Large intestine (tissue), 3 donors: ENCODE data around the gene ABI3BP. TPM values are rescaled to one million over a fixed set of nuclear protein-coding genes. Genes with fewer than 3 reads are reported as not detected.

ENCODE experiments used
- DNase-seq, 2 donors: peaks; one replicate each; pipeline versions ENCODE4 v3.0.0 to v3.0.0-alpha.2; 2013
- H3K27ac ChIP-seq: one replicate; pipeline ENCODE4 v1.5.1; 2013; ENCODE audit warnings: low read length
- H3K27me3 ChIP-seq: 2 replicates; pipeline ENCODE4 v1.6.1; 2013; ENCODE audit warnings: low read length; ENCODE audit not compliant: control insufficient read depth, insufficient read depth
- H3K36me3 ChIP-seq: 2 replicates; pipeline ENCODE4 v1.6.1; 2013; ENCODE audit warnings: low read length; ENCODE audit not compliant: control insufficient read depth, insufficient read depth
- H3K4me1 ChIP-seq: one replicate; pipeline ENCODE4 v1.6.1; 2013; ENCODE audit warnings: low read length; ENCODE audit not compliant: control insufficient read depth, insufficient read depth
- H3K4me3 ChIP-seq: one replicate; pipeline ENCODE4 v1.5.1; 2013; ENCODE audit warnings: low read length
- H3K9me3 ChIP-seq: one replicate; pipeline ENCODE4 v1.6.1; 2013; ENCODE audit warnings: mild to moderate bottlenecking, low read depth, low read length, moderate library complexity; ENCODE audit not compliant: control insufficient read depth
- WGBS: methylation state at CpG from one replicate; pipeline ENCODE4 v1.1.5; 2013; ENCODE audit warnings: low lambda C conversion rate; ENCODE audit not compliant: insufficient coverage; 5-methylcytosine and 5-hydroxymethylcytosine counted together
- polyA plus RNA-seq: library from polyadenylated mRNA; unstranded; fragments of 120-200 nt; gene quantifications from one replicate; pipeline ENCODE4 v1.2.1, GENCODE V29; 2013

ABI3BP gene
- polyA plus RNA-seq, 1 donor = 75.9 TPM

- Histone ChIP-seq H3K27ac (no peak overlapping the region), H3K4me1 (no peaks in the 10 kb centered on the region), H3K4me3 (no peak overlapping the region), H3K27me3 (no peaks in the 10 kb centered on the region), H3K9me3 (no peaks in the 10 kb centered on the region), H3K36me3 (no peaks in the 10 kb centered on the region)
- no peak for DNase-seq
- WGBS = 14% methylated on average over 1 of the region's 1 CpG
These were observed 99.6 kb downstream of the ABI3BP start for GRCh38 chr3:100893590-100893989.

- WGBS = no CpG with 5 or more reads among the region's 3 CpGs
- no peaks in the 10 kb centered on the region for H3K27me3 ChIP-seq
- no peak overlapping the region for H3K4me3 ChIP-seq
- H3K27ac ChIP-seq = no peak overlapping the region
- H3K9me3 ChIP-seq = no peaks in the 10 kb centered on the region
- no peak for DNase-seq
- no peaks in the 10 kb centered on the region for H3K36me3 ChIP-seq
- no peaks in the 10 kb centered on the region for H3K4me1 ChIP-seq
These were observed 100.1 kb downstream of the ABI3BP start for GRCh38 chr3:100893108-100893507.

DNA sequence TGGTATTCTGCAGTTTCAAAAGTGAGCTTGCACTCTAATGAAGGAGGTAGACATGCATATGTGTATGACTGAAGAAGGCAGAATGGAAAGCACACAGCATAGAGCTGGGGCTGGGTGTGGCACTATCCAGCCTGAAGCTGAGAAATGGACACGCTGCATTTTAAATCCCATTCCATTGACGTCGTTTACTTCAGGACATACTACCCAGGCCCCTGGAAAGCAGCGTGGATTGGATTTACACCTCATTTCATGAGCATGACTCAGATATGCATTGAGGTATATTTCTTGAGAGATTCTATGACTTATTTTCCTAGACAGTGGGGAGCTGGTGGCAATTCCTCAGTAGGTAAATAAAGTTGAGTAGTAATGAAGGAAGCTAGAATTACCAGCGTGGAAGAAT, 101.4 kb downstream of the ABI3BP start:
- WGBS = 100% methylated on average over 1 of the region's 5 CpGs
- no peaks in the 10 kb centered on the region for H3K36me3 ChIP-seq

DNA sequence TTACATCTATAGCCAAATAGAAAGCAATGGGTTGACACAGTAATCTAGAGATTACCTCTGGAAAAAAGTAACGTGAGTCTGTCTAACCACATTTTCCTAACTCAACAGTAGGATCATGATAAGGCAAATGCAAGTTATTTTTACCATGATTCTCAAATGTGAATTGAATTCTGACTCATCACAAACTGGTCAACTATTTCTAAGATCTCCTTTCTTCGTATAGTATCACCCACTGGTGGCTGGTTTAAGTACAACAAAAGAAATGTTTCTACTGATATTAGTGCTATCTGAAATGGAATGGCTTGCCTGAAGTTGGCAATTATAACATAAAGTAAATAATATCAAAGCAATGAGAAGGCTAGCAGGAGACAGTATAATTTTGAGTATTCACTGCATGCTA, 102.2 kb downstream of the ABI3BP start:
- no peak for DNase-seq
- H3K27ac ChIP-seq = no peak overlapping the region
- 69% methylated on average over 2 of the region's 2 CpGs for WGBS

More for the DNA sequence above, 101.4 kb downstream of the ABI3BP start:
- Histone ChIP-seq H3K9me3 (no peaks in the 10 kb centered on the region), H3K4me3 (no peak overlapping the region), H3K27me3 (no peaks in the 10 kb centered on the region), H3K27ac (no peak overlapping the region), H3K4me1 (no peaks in the 10 kb centered on the region)
- DNase-seq = no peak

DNA sequence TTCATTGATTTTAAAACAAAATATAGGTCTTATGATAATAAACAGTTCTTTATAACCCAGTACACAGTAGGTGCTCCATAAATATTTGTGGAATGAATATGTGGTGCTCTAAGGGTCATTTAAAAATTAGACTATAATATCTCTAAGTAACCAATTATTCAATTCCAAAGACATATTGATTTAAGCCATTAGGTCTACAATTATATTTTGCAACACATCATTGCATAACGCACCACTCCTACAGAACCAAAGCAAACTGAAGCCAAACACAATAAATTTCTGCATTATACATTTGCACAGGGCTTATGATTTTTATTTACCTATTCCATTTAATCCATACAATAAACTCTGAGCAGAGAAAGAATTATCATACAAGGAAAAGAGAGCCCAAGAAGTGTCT, 104.3 kb downstream of the ABI3BP start:
- no peaks in the 10 kb centered on the region for H3K9me3 ChIP-seq
- H3K36me3 ChIP-seq = no peaks in the 10 kb centered on the region
- H3K4me1 ChIP-seq = no peaks in the 10 kb centered on the region
- 88% methylated on average over 1 of the region's 1 CpG for WGBS
- H3K4me3 ChIP-seq = no peak overlapping the region
- no peaks in the 10 kb centered on the region for H3K27me3 ChIP-seq
- DNase-seq = no peak
- H3K27ac ChIP-seq = no peak overlapping the region

More for the DNA sequence above, 102.2 kb downstream of the ABI3BP start:
- no peaks in the 10 kb centered on the region for H3K9me3 ChIP-seq
- no peaks in the 10 kb centered on the region for H3K27me3 ChIP-seq
- H3K36me3 ChIP-seq = no peaks in the 10 kb centered on the region
- H3K4me1 ChIP-seq = no peaks in the 10 kb centered on the region
- no peak overlapping the region for H3K4me3 ChIP-seq

DNA sequence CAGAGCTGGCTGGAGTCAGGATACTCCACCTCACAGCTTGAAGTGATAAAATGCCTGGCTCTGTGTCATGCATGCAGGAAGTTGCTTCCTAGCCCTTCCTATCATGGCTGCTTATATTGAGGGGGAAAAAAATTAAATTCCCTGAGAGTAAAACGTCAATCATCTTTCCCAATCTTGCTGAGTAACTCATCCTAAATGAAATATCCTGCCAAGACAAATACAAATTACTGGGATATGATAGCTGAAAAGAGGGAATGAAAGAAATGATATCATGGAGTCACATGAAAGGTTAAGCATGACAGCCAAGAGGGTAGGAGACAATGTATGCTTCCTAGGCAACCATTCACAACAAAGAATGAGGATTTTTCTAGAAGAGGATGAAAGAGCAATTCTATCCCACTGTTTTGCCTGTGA, 110.6 kb downstream of the ABI3BP start:
- Histone ChIP-seq H3K27me3 (no peaks in the 10 kb centered on the region), H3K27ac (no peak overlapping the region), H3K36me3 (no peaks in the 10 kb centered on the region), H3K4me1 (no peaks in the 10 kb centered on the region), H3K9me3 (no peaks in the 10 kb centered on the region), H3K4me3 (no peak overlapping the region)
- no peak for DNase-seq
- WGBS = 60% methylated on average over 1 of the region's 1 CpG

DNA sequence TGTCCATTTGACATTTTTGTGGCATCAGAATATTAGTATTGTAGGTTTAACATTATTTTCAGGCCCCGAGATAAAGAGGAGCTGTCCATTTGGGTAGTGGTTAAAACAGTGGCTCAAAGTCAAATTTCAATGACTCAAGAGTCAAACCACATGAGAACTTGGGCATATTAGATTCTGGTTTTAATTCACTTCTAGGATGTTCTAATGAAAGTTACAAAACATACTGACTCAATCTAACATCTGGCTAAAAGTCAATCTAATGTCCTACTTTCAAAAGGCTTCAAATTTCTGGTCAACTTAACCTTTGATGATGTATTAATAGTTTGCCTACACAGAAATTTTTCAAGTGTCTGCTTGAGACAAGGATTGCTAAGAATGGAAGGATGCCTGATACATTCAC, 112.4 kb downstream of the ABI3BP start:
- DNase-seq = no peak
- 100% methylated on average over 1 of the region's 1 CpG for WGBS
- Histone ChIP-seq H3K9me3 (no peaks in the 10 kb centered on the region), H3K27ac (no peak overlapping the region), H3K4me3 (no peak overlapping the region), H3K36me3 (no peaks in the 10 kb centered on the region), H3K27me3 (no peaks in the 10 kb centered on the region), H3K4me1 (no peaks in the 10 kb centered on the region)

DNA sequence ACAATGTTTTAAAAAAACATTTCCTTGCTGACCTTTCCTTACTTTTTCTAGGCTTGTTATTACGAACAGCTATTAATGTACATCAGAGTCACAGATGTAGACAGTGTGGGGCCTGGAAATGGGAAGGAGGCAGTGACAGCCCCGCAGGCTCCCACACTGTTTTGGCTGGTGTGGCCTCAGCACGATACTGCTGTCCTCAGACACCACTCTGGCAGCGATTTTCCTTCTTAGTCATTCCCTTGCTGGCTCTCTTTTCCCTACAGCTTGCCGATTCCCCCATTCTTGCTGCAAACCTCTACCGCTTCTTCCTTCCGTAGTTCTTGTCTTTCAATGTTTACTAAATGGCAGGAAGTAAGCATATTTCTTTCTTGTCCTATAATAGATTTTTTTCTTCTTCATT, 113.1 kb downstream of the ABI3BP start:
- no peak for DNase-seq
- no peaks in the 10 kb centered on the region for H3K36me3 ChIP-seq
- 35% methylated on average over 2 of the region's 7 CpGs for WGBS
- no peak overlapping the region for H3K4me3 ChIP-seq
- no peak overlapping the region for H3K27ac ChIP-seq
- no peaks in the 10 kb centered on the region for H3K9me3 ChIP-seq
- no peaks in the 10 kb centered on the region for H3K4me1 ChIP-seq
- H3K27me3 ChIP-seq = no peaks in the 10 kb centered on the region

GRCh38 chr3:100879195-100879810, 113.9 kb downstream of the ABI3BP start:
- no peak overlapping the region for H3K27ac ChIP-seq
- no peaks in the 10 kb centered on the region for H3K9me3 ChIP-seq
- no peak overlapping the region for H3K4me3 ChIP-seq
- DNase-seq = no peak
- H3K27me3 ChIP-seq = no peaks in the 10 kb centered on the region
- WGBS = no CpG with 5 or more reads among the region's 4 CpGs
- no peaks in the 10 kb centered on the region for H3K4me1 ChIP-seq
- H3K36me3 ChIP-seq = no peaks in the 10 kb centered on the region

- no CpG with 5 or more reads among the region's 2 CpGs for WGBS
- Histone ChIP-seq H3K4me1 (no peaks in the 10 kb centered on the region), H3K27me3 (no peaks in the 10 kb centered on the region), H3K9me3 (no peaks in the 10 kb centered on the region), H3K4me3 (no peak overlapping the region), H3K36me3 (no peaks in the 10 kb centered on the region), H3K27ac (no peak overlapping the region)
- no peak for DNase-seq
These were observed 115.9 kb downstream of the ABI3BP start for GRCh38 chr3:100877286-100877685.

DNA sequence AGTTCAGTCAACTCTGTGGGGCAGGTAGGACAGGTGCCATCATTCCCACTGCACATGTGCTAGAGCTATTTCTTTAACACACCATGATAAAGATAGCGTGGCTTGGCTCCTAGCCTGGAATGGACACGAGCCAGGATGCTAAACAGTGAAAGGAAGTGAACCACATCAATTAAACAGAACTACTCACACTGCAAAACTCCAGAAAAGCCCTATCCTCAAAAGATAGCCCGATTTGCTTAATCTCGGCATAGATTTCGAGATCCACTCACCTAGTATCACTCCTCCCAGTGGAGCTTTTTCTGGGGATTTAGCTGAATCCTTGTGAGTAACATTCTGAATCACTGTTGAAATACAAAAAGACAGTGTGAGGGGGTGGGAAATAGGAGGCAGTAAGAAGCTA, 118.0 kb downstream of the ABI3BP start:
- DNase-seq = peak in 1 of 2 donors; percentile 4
- Histone ChIP-seq H3K4me3 (no peak overlapping the region), H3K36me3 (no peaks in the 10 kb centered on the region), H3K27me3 (no peaks in the 10 kb centered on the region), H3K4me1 (no peaks in the 10 kb centered on the region), H3K9me3 (no peaks in the 10 kb centered on the region), H3K27ac (no peak overlapping the region)
- no CpG with 5 or more reads among the region's 5 CpGs for WGBS
